Caki2 (cell line): ENCODE data around the gene POU1F1. TPM values are rescaled to one million over a fixed set of nuclear protein-coding genes. Genes with fewer than 3 reads are reported as not detected.
"Not testable (repeated sequence)": the region's sequence is repeated elsewhere in the genome, so short reads cannot be mapped to it uniquely, and the experiment has no call there.

Experiments used
- DNase-seq: peaks from one replicate; pipeline ENCODE4 v3.0.0-alpha.2; 2015; ENCODE audit warnings: low read depth
- in situ Hi-C: cut with HindIII; loops from 2 replicates; pipeline ENCODE4 v1.10.0; 2016; ENCODE audit warnings: low sequenced_read_pairs, low pct_unique_long_range_greater_than_20kb, mixed read lengths
- total RNA-seq: library from RNA; depleted of rRNA; stranded (reverse); fragments of >200 nt; shearing (Covaris generic); gene quantifications from 2 replicates; pipeline ENCODE4 v1.2.3, GENCODE V29; 2014; ENCODE audit warnings: low replicate concordance

The POU1F1 gene
- total RNA-seq, 1 experiment from 2014 or later, result not detected

DNA sequence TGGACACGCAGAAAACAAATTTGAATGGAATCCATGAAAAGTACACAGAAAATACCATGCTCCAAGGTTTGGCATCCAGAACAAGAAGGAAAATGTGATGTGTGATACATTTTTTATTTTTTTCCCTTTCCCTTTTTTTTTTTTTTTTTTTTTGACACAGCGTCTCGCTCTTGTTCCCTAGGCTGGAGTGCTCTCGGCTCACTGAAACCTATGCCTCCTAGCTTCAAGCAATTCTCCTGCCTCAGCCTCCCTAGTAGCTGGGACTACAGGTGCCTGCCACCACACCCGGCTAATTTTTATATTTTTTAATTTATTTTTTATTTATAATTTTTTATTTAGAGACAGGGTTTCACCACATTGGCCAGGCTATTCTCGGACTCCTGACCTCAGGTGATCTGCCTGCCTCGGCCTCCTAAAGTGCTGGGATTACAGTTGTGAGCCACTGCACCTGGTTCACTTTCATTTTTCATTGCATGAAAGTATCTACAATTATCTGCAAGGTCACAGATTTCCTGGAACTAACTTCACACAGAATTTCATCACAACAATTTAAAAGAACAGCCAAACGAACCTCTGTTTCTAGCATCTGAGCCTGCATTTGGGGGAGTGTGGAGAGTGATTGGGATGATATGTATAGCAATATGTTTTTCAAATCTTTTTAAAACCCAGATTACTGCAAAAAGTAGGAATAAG is 8.3 kb downstream of the POU1F1 start:
- no peak for DNase-seq
- in situ Hi-C loops, result no loop called here

DNA sequence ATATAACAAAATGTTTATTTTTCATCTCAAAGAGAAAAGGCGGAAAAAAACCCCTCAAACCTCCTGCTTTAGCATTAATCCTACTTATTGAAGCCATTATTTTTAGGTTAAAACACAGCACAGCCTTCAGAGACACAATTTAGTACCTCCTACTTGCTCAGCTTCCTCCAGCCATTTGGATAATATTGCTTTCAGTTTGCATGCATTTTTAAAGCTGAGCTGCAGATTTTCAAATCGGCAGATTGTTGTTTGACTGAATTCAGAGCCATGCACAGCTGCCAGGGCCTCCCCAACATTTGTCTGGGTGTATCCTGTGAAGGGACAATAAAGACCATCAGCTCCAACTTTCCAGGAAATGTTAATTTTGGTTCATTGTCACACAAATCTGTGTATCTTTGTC is 14.5 kb downstream of the POU1F1 start:
- DNase-seq, result no peak
- in situ Hi-C loops, result no loop called here

- in situ Hi-C loops, result no loop called here
- peak; percentile 23 for DNase-seq
These were observed 16.1 kb downstream of the POU1F1 start for GRCh38 chr3:87260270-87260669.

DNA sequence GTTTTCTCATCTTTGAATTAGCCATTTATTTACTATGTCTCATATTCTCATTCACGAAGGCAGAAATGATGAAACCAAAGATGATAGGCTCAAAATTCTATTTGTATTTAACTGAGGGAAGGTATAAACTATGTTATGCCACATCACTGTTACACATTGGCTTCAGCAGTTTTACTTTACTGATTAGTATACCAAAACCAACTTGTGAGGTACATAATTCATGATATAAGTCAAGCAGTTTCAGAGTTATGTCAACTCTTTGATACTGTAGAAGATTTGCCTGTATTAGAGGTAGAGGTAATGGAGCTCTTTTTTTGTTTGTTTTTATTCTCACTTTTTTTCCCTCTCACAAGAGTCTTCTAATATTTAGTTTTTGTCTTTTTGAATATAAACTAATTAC is 26.4 kb downstream of the POU1F1 start:
- in situ Hi-C loops, result loop anchor here (10.0 kb wide), 1 partner anchor 255 kb away; no protein-coding TSS in a partner anchor
- no peak for DNase-seq

- in situ Hi-C loops, result no loop called here
These were observed 27.6 kb downstream of the POU1F1 start for GRCh38 chr3:87248831-87249230.

GRCh38 chr3:87248231-87248630 is 28.2 kb downstream of the POU1F1 start:
- in situ Hi-C loops, DNase-seq: not testable (repeated sequence)

More at GRCh38 chr3:87248831-87249230, 27.6 kb downstream of the POU1F1 start:
- no peak for DNase-seq

DNA sequence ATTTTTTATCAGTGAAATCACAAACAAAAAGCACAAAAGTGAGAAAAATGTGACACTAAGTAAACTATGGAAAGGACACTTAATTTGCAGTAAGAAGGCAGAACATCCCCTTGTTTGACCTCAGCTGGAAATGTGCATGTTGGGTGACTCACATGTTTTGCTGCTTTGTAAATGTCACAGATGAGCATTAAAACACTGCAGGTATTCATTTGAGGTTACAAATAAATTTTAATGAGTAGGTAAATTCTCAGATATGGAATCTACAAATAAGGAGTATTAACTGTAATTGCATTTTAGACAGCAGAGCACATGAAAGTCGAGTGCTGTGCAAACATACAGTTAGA is 29.0 kb downstream of the POU1F1 start:
- in situ Hi-C loops, result no loop called here

GRCh38 chr3:87246662-87247429 is 29.5 kb downstream of the POU1F1 start:
- DNase-seq, result no peak
- in situ Hi-C loops, result no loop called here

More for the DNA sequence above, 29.0 kb downstream of the POU1F1 start:
- no peak for DNase-seq

DNA sequence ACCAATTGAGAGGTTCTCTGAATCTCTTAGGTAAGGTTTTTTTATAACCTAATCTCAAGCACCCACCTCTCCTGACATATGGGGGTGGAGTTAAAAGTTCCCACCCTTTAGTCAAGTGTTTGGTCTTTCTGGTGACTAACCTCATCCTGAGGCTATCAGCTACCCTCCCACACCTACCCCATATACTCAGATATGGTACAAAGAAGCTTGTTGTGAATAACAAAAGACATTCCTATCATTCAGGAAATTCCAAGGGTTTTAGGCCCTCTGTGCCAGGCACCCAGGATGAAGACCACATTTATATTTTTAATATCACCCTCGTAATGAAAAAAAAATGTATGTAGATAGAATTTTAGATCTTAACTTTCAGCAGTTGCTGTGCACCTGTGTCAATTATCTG is 40.3 kb downstream of the POU1F1 start:
- in situ Hi-C loops, result no loop called here
- DNase-seq, result no peak

DNA sequence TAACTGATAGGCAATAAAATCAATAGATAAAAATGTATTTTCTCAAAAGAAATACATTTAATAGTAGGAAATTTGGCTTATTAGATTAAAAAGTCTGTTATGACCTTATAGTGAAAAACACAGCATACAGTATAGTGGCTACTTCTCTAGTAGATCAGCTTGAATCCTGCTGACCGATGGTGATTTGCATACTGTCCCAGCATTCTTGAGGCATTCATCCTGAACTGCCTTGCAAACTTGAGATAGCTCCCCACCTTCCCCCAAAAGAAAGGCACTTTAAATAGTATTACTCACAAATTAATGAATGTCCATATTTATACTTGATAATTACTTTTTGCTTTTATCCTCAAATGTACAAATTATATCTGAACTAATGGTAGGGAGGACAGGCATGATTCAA is 42.6 kb downstream of the POU1F1 start:
- no peak for DNase-seq
- in situ Hi-C loops, result no loop called here

DNA sequence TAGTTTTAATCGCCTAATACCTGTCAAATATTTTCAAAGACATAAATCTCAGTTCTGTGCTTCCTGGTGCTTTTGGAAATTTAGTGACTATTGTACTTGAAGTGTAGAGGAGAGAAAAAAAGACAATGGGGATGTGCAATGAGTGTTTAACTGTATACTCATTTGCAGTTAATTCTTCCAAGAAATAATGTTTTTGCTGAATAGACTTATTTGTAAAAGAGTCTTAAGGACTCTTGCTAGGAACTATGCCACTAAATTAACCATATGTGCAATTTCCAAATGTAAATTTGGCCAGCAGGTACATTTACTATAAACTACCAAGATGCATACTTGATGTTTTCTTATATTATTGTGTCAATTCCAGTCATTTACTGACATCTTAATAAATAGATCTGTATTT is 47.3 kb downstream of the POU1F1 start:
- in situ Hi-C loops, result no loop called here
- DNase-seq, result no peak

DNA sequence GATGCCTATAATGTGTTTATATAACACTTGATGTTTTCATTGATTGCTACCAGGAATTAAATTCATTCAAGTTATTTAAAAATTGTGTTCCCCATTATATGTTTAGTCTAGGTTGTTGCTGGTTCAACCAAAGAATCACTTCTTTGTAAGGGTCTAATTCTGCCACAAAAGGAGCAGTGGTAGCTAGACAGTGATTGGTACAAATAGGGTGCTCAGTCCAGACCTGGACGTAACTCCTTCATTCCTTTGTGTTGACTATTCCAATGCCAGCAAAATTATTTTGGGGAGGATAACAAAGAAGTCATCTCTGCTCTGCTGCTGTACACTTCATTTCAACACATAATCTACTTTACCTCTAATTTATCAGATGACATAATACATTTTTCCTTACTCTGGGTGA is 48.1 kb downstream of the POU1F1 start:
- DNase-seq, result no peak
- in situ Hi-C loops, result no loop called here

- in situ Hi-C loops, result no loop called here
- no peak for DNase-seq
These were observed 48.6 kb downstream of the POU1F1 start for GRCh38 chr3:87227835-87228144.

- in situ Hi-C loops, result no loop called here
- DNase-seq, result peak; percentile 80
These were observed 49.1 kb downstream of the POU1F1 start, which contains the start of gene CHMP2B for GRCh38 chr3:87227104-87227834. CHMP2B (plus strand) TSS chr3:87227309; CDS start chr3:87227523, 214 bp downstream.

DNA sequence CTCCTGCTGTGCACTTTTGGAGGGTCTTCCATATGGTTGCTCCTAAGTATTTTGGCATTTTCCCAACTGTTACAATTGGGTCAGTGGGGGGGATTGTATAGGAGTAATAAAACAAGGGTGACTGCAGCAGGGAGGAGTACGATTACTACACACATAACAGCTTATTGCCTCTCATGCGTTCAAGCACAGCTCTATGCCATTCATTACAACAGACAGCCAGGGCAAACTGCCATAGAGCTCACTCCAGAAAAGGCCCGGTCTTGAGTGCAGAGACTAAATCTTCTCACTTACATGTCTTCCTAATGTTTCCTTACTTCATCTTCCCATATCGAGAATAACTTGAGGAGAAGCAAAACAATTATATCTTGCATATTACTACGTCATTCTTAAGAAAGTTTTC is 50.7 kb downstream of the POU1F1 start:
- DNase-seq, result no peak
- in situ Hi-C loops, result no loop called here

DNA sequence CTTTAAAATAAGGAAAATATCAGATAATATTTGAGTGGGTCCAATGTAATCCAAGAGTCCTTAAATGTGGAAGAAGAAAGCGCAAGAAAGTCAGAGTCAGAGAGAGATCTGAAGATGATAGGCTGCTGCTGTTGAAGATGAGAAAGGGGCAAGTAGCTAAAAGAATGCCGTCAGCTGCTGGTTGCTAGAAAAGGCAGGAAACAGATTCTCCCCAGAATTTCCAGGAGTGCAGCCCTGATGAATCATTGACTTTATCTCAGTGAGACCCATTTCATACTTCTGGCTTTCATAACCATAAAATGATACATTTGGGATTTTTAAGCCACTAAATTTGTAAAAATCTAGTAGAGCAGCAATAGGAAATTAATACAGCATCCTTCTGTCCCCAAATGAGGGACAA is 56.8 kb downstream of the POU1F1 start:
- in situ Hi-C loops, result no loop called here
- DNase-seq, result no peak

- in situ Hi-C loops, result no loop called here
- DNase-seq, result no peak
These were observed 57.8 kb downstream of the POU1F1 start for GRCh38 chr3:87218560-87218959.
